ENCODE results near the gene TXNL1. TPM values are rescaled to one million over a fixed set of nuclear protein-coding genes. Genes with fewer than 3 reads are reported as not detected.
A peak's percentile ranks its signal among the peaks of the same experiment; 100 is the strongest.

TXNL1 gene
- total RNA-seq, 1 experiment from 2014 or later, result 75.8 TPM

- H3K36me3 ChIP-seq (ENCODE audit: low read depth, low read length), result peaks cover 9% of the 10 kb centered on the region
- no peaks in the 10 kb centered on the region for H3K27me3 ChIP-seq (ENCODE audit: low read length)
- no peak overlapping the region for H3K27ac ChIP-seq (ENCODE audit: low read length)
- H3K9ac ChIP-seq (ENCODE audit: low read length), result no peak overlapping the region
- H3K4me2 ChIP-seq (ENCODE audit: low read length), result no peak overlapping the region
- no peak overlapping the region for H3K4me3 ChIP-seq (ENCODE audit: low read length)
- H2AFZ ChIP-seq (ENCODE audit: low read length), result no peak overlapping the region
- H4K20me1 ChIP-seq (ENCODE audit: low read length), result no peaks in the 10 kb centered on the region
- no TSS peak for BruUV-seq (replicated peaks)
- H3K9me2 ChIP-seq (replicated peaks; ENCODE audit: low read length), result no peaks in the 10 kb centered on the region
- no peak for DNase-seq
- intact Hi-C loops (cut with micrococcal nuclease), result no loop called here
- ChIA-PET CTCF (no interaction called here), POLR2A (ENCODE audit: unreplicated experiment) (no interaction called here)
- H3F3A ChIP-seq (ENCODE audit: low read length, unreplicated experiment), result no peaks in the 10 kb centered on the region
- H3K79me2 ChIP-seq (ENCODE audit: low read length), result no peaks in the 10 kb centered on the region
- H3K9me3 ChIP-seq (ENCODE audit: low read length), result no peaks in the 10 kb centered on the region
- no peaks in the 10 kb centered on the region for H3K4me1 ChIP-seq (ENCODE audit: insufficient read depth, low read length)
- TF ChIP-seq CTCF (conservative IDR thresholded peaks at IDR 0.05; ENCODE audit: low read depth, low read length) (no peak), EZH2phosphoT487 (IDR thresholded peaks at IDR 0.05; ENCODE audit: borderline replicate concordance, low read length) (no peak), EZH2 (IDR thresholded peaks at IDR 0.05; ENCODE audit: low read length, unreplicated experiment) (no peak)
- no peak for ATAC-seq
Observed at GRCh38 chr18:56598422-56598821, 40.0 kb downstream of the TXNL1 start.

DNA sequence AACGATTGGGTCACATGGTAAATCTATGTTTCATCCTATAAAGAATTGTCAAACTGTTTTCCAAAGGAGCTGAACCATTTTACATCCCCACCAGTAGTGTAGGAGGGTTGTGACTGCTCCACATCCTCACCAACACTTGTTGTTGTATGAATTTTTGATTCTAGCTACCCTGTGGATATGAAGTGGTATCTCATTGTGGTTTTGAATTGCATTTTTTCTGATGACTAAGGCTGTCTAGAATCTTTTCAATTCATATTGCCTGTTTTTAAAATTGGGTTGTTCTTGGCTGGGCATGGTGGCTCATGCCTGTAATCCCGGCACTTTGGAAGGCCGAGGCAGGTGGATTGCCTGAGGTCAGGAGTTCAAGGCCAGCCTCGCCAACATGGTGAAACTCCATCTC is 44.5 kb downstream of the TXNL1 start:
- Histone ChIP-seq H3K9me3 (ENCODE audit: low read length) (no peaks in the 10 kb centered on the region), H3K27me3 (ENCODE audit: low read length) (no peaks in the 10 kb centered on the region), H3K36me3 (ENCODE audit: low read depth, low read length) (no peaks in the 10 kb centered on the region), H3K27ac (ENCODE audit: low read length) (no peak overlapping the region), H3K9ac (ENCODE audit: low read length) (no peak overlapping the region), H3K4me2 (ENCODE audit: low read length) (no peak overlapping the region), H3F3A (ENCODE audit: low read length, unreplicated experiment) (no peaks in the 10 kb centered on the region), H3K4me1 (ENCODE audit: insufficient read depth, low read length) (no peaks in the 10 kb centered on the region), H3K79me2 (ENCODE audit: low read length) (no peaks in the 10 kb centered on the region), H3K4me3 (ENCODE audit: low read length) (no peak overlapping the region), H4K20me1 (ENCODE audit: low read length) (no peaks in the 10 kb centered on the region), H2AFZ (ENCODE audit: low read length) (no peak overlapping the region), H3K9me2 (replicated peaks; ENCODE audit: low read length) (no peaks in the 10 kb centered on the region)
- no TSS peak for BruUV-seq (replicated peaks)
- no peak for TF ChIP-seq EZH2 (IDR thresholded peaks at IDR 0.05; ENCODE audit: low read length, unreplicated experiment)
- TF ChIP-seq CTCF (conservative IDR thresholded peaks at IDR 0.05; ENCODE audit: low read depth, low read length), result no peak
- no peak for TF ChIP-seq EZH2phosphoT487 (IDR thresholded peaks at IDR 0.05; ENCODE audit: borderline replicate concordance, low read length)
- ATAC-seq, result no peak
- CTCF ChIA-PET, result no interaction called here
- intact Hi-C loops (cut with micrococcal nuclease), result no loop called here
- POLR2A ChIA-PET (ENCODE audit: unreplicated experiment), result no interaction called here
- DNase-seq, result peak; percentile 26

DNA sequence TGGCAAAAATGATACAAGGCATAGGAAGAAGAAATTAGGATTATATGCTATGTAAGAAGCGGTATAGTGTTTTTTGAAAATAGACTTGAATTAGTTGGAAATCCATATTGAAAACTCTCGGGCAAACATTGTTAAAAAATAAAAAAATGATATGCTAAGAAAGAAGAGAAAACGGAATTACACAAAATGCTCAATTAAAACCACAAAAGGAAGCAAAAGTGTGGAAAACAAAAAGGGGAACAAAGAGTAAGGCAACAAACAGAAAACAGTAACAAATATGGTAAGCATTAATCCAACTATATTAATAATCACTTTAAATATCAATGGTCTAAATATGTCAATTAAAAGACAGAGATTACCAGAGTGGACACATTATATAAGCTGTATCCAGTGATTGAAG is 58.4 kb downstream of the TXNL1 start:
- Histone ChIP-seq H4K20me1 (ENCODE audit: low read length) (no peaks in the 10 kb centered on the region), H3K4me3 (ENCODE audit: low read length) (no peak overlapping the region), H3K9me3 (ENCODE audit: low read length) (no peaks in the 10 kb centered on the region), H3F3A (ENCODE audit: low read length, unreplicated experiment) (no peaks in the 10 kb centered on the region), H3K36me3 (ENCODE audit: low read depth, low read length) (no peaks in the 10 kb centered on the region), H3K4me1 (ENCODE audit: insufficient read depth, low read length) (0 out of 2 replicates have a peak, but pooled peaks cover 8% of the 10 kb centered on the region), H3K9ac (ENCODE audit: low read length) (no peak overlapping the region), H3K9me2 (replicated peaks; ENCODE audit: low read length) (no peaks in the 10 kb centered on the region), H3K27me3 (ENCODE audit: low read length) (no peaks in the 10 kb centered on the region), H3K27ac (ENCODE audit: low read length) (no peak overlapping the region), H3K79me2 (ENCODE audit: low read length) (no peaks in the 10 kb centered on the region), H2AFZ (ENCODE audit: low read length) (no peak overlapping the region), H3K4me2 (ENCODE audit: low read length) (no peak overlapping the region)
- DNase-seq (no peak), ATAC-seq (no peak)
- intact Hi-C loops (cut with micrococcal nuclease), result loop anchor here (10.0 kb wide), 1 partner anchor 1325 kb away; no protein-coding TSS in a partner anchor
- CTCF ChIA-PET, result no interaction called here
- BruUV-seq (replicated peaks), result no TSS peak
- POLR2A ChIA-PET (ENCODE audit: unreplicated experiment), result no interaction called here
- TF ChIP-seq EZH2 (IDR thresholded peaks at IDR 0.05; ENCODE audit: low read length, unreplicated experiment), result no peak
- TF ChIP-seq CTCF (conservative IDR thresholded peaks at IDR 0.05; ENCODE audit: low read depth, low read length), result no peak
- TF ChIP-seq EZH2phosphoT487 (IDR thresholded peaks at IDR 0.05; ENCODE audit: borderline replicate concordance, low read length), result no peak
